CD4-positive, alpha-beta T cell treated with Interleukin-2 at 100 ng/mL for 4 hours (primary cell): ENCODE measurements around the gene SLC2A6.

Experiments used
- DNase-seq: peaks from one replicate; pipeline ENCODE4 v3.0.0-alpha.2; 2020; ENCODE audit warnings: low spot score

The SLC2A6 gene

DNA sequence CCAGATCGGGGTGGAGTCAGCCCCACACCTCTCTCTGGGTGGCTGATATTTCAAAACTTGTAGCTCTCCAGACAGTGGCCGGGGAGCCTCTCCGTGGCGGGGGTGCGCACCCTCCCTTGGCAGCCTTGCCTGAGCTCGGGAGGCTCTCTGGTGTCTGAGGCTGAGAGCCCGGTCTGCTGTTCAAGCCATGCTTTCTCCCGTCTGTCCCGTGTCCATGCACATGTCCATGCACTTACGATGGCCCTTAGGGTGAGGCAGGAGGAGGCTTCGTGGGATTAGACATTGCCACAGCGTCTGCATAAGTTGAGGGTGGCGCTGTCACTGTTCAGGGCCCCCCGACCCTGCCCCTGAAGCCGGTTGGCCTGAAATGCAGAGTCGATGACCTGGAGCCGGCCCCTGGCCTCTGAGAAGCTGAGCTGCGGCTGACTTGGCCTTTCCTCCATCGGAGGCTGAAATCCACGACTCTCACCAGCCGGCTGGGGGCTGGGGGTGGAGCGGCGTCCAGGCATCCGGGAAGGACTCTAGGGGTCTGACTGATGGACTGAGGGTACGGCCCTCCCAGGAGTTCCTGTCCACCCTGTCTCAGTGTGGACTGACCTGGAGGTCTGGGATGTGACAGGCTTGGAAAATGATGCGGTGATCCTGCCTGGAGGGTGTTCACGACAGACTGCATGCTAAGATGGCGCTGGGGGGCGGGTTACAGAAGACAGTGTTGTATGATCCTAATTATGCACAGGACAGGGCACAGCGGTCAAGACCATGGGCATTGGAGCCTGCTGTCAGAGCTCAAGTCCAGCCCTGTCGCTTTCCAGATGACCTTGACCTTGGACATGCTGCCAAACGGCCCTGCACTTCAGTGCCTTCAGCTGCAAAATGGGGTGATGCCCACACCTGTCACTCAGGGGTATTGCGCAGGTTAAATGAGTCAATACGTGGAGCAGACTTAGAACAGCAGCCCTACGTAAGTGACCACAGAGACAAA lies 18.3 kb upstream of the SLC2A6 start:
- DNase-seq, result no peak

DNA sequence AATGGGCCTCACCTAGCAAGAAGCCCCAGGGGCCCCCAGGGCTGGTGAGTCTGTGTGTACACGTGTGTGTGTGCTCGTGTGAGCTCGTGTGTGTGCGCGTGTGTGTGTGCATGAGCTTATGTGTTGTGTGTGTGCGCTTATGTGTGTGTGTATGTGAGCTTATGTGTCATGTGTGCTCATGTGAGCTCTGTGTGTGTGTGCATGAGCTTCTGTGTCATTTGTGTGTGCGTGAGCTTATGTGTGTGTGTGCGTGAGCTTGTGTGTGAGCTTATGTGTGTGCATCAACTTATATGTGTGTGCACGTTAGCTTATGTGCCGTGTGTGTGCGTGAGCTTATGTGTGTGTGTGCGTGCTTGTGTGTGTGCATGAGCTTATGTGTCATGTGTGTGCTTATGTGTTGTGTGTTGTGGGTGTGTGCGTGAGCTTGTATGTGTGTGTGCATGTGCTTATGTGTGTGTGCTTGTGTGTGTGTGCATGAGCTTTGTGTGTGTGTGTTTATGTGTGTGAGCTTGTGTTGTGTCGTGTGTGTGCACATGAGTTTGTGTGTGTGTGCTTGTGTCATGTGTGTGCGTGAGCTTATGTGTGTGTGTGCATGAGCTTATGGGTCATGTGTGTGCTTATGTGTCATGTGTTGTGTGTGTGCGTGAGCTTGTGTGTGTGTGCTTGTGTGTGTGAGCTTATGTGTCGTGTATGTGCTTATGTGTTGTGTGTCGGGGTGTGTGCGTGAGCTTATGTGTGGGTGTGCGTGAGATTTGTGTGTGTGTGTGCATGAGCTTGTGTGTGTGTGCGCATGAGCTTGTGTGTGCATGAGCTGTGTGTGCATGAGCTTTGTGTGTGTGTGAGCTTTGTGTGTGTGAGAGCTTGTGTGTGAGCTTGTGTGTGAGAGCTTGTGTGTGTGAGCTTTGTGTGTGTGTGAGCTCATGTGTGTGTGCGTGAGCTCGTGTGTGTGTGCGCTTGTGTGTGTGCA lies 16.7 kb upstream of the SLC2A6 start:
- no peak for DNase-seq

DNA sequence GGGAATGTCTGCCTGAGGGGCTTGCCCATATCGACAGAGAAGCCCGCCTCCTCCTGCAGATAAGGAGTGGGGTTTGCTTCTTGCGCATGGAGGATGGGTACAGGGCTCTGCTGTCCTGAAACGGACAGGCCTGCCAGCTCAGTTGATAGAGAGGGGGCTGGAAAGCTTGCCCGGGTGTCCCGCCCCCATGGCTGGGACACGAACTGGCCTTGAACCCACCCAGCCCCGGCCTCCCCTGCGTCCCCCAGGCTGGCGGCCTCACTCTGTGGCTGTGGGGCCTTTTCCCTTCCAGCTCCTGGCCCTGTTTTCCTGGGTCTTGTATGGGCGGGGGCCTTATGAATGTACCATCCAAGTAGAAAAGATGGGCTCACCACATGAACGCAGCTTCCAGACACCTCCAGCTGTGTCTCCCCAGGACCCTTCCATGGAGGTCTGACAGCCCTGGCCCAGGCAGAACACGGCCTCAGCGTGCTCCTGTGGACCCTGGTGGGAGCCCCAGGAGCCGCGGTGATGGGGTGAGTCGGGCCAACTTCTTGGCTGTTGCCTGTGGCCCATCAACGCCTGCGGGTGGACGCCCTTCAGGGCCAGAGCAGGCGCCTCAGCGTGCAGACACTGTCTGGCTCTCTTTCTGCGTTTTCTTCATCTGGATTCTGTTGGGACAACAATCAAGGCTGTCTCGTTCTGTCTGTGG lies 15.9 kb upstream of the SLC2A6 start:
- DNase-seq, result no peak

DNA sequence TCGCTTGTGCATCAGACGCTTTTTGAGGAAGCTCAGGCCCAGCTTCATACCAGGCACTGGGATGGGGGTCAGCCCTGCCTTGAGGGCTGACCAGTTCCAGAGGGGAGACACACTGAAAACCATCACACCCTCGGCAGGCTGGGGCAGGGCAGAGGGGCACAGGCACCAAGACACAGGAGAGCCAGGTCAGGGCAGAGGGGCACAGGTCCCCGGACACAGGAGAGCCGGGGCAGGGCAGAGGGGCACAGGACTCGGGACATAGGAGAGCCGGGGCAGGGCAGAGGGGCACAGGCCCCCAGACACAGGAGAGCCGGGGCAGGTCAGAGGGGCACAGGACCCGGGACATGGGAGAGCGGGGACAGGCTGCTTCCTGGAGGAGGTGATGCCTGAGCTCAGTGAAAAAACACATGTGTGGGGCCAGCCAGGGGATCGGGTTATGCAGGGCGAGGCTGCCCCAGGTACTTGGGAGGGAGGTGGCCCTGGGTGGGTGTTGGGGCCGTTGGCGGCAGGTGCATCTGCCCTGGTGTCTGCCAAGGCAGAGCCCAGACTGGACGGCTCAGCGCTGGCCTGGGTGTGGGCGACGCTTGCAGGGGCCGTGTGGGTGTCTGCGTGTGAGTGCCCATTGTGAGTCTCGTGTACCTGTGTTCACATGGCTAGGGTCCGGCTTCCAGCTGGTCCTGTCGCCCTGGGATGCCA lies 15.1 kb upstream of the SLC2A6 start:
- no peak for DNase-seq

DNA sequence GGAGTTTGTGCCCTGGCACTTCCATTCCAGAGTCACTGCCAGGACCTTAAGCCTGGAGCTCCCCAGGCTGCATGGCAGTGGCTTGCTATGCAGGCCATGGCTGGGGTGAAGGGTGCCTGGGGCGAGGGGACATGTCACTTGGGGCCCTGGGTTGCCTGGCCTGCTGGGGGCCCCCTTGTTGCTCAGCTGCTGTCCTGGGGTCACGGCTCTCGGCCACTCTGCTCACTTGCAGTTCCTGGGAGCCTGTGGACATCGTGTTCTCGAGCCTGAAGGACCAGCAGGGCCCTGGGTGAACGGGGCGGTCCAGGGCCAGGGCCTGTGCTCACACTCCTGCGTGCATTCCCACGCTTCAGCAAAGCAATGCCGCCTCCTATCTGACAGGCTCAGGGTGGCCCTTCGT lies 14.5 kb upstream of the SLC2A6 start:
- no peak for DNase-seq

DNA sequence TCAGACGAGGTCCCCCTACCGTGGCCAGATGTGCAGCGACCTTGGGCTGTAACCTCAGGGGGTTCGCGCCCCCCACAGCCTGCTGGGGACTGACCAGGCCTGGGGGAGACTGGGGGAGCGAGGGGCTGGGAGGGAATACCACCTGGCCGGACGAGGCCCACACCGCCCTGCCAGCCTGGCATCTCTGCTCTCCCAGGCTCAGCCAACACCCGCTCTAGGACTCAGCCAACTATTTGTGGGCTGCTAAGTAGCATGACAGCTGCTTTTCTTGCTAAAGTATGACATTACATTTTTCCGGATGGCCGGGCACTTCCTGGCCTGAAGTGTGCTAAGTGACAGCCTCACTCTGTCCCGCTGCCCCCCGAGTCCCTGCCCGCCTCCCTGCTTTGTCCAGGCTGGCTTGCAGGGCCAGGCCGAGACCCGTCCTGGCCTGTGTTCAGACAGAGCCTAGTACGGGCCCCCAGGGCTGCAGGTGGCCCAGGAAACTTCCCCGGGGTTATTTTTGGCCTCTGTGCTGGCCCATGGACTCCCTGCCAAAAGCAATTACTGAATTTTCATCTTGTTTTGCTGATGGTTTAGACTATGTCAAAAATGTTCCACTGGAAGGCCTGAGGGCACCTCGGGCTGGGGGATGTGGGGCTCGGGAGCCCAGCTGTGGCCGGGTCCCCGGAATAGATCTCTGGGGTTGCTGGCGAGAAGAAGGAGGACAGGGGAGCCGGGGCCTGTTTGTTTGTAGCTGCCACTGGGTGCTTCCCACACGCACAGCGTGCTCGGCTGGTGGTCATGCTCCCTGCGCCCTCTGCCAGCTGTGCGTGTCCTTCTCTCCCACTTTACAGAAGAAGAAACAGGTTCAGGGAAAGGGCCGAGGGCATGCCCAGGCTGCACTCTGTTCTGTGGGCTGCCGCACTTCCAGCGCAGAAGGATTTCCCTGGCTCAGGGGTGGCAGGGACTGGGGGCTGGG lies 13.4 kb upstream of the SLC2A6 start:
- DNase-seq, result no peak

DNA sequence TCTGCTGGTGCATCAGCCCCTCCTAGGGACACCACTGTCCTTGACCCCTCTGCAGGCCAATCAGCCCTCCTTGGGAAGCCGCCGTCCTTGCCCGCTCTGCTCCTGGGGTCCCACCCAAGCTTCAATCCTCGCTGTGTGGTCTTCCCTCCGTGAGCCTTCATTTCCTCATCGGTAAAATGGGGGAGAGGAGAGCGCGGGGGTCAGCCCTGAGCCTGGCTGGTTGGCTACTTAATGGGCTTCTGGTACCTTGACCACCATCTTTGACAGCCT lies 12.7 kb upstream of the SLC2A6 start:
- no peak for DNase-seq

DNA sequence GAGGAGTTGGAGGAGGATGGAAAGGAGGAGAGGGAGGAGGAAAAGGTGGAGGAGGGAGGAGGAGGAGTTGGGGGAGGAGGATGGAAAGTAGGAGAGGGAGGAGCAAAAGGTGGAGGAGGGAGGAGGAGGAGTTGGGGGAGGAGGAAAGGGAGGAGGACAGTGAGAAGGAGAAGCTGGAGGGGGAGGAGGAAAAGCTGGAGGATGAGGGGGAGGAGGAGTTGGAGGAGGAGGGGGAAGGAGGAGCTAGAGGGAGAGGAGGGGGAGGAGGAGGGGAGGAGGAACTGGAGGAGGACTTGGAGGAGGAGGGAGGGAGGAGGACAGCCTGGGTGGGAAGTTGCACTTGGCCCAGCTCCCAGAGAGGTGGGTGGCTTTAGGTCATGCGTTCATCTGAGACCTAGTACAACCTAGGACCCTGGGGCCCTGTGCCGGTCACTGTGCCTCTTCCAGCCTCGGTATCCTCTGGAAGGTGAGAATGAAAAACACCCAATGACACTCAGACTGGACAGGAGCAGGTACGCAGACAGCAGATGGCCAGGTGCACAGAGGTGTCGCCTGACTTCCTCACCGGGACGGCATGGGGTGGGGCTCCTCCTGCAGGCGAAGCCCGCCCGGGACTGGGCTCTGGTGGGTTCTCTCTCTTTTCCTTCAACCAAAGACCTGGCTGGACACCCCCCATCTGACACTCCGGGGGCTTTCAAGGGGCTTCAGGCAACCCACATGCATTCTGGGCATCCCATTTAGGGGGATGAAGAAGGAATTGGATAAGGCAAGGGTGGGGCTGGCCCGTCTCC lies 12.2 kb upstream of the SLC2A6 start:
- DNase-seq, result no peak

DNA sequence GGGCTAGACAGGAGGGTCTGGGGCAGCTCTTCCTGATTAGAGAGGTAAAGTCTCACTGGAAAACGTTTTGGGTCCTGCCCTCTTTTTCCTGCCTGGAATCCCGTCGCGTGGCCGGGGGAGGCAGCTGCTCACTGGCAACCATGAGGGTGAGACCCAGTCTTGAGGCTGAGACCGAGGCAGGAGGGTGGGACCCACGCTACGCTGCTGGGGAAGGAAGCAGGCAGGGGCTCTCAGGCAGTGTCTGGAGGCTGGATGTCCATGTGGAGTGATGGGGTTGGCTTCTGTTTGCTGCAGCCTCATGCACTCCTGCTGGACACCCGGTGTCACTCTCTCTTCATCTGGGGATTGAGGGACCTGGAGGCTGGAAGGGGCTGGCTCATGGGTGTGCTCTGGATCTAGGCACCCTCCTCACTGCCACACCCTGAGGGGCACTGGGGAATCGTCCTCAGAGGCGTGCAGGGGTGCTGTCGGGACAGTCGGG lies 11.3 kb upstream of the SLC2A6 start:
- DNase-seq, result no peak

DNA sequence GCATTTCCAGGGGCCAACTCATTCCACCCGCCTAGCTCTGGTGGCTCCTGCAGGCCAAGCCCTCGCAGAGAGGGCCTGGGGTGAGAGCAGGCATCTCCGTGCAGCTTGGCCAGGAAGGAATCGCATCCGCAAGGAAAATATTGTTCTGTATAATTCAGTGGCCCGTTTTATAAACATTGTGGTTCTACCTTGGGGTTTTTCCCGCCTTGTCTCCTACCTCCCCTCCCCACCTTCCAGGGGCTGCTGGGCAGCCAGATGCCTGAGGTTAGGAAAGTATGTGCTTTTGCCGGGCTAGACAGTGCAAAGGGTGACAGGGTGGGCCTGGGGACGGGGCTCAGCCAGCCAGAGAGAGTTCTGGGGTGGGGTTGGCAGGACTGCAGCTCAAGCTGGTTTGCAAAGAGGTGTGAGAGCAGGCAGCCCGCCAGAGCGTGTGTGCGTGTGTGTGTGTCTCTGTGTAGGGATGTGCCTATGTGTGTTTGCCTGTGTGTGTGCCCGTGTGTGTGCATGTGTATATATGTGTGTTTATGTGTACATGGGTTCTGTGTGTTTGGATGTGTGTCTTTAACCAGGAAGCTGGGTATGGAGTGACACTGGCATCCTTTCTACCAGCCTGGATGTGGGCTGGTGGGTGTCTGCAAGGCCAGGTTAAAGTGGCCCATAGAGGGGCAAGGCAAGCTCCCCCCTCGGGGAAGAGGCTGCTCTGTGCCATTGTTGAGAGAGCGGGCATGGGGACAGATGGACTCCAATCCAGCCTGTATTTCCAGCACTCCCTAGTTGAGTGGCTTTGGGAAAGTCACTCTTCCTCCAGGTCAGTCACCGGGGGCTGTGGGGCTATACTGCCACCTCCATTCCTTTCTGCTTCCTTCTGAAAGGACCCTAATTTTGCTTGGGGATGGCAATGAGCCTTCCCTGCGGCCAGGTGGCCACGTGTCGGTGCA lies 10.6 kb upstream of the SLC2A6 start:
- no peak for DNase-seq

DNA sequence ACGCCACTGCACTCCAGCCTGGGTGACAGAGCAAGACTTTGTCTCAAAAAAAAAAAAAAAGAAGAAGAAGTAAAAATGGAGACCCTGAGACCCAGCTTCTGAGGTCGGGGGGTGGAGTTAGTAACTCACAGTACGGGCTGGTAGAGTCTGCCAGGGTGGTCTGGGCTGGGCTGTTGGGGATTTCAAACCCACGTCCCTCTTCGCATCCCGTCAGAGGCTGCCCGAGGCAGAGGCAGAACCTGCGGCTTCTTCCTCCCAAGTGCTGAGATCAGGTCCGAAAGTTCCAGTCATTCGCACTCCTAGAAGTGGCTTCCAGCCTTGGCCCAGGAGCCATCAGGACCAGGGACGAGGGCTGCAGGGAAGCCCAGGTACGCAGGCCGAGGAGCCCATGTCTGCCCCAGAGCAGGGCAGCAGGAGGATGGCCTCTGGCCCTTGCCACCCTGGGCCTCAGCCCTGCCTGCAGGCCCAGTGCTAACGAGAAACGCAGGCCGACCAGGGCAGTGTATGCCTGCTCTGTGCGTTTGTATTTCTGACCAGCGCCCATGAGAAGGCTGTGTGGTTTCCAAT lies 9.9 kb upstream of the SLC2A6 start:
- DNase-seq, result no peak

DNA sequence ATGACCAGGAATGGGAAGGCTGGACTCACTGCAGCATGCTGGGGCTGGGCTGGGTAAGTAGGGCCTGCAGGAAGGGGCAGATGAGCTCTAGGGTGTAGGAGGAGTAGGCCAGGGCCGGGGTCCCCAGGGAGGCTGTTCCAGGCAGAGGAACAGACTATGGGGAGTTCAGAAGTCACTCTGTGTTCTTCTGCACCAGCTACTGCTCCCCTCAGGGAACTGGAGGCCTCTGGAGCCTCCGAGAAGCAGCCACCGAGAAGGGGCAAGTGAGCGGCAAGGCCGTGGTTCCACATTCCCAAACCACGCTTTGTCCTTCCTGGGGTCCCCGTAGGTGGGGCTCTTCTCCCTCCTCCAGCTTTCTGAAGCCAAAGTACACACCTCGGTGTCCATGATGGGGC lies 8.4 kb upstream of the SLC2A6 start:
- no peak for DNase-seq

DNA sequence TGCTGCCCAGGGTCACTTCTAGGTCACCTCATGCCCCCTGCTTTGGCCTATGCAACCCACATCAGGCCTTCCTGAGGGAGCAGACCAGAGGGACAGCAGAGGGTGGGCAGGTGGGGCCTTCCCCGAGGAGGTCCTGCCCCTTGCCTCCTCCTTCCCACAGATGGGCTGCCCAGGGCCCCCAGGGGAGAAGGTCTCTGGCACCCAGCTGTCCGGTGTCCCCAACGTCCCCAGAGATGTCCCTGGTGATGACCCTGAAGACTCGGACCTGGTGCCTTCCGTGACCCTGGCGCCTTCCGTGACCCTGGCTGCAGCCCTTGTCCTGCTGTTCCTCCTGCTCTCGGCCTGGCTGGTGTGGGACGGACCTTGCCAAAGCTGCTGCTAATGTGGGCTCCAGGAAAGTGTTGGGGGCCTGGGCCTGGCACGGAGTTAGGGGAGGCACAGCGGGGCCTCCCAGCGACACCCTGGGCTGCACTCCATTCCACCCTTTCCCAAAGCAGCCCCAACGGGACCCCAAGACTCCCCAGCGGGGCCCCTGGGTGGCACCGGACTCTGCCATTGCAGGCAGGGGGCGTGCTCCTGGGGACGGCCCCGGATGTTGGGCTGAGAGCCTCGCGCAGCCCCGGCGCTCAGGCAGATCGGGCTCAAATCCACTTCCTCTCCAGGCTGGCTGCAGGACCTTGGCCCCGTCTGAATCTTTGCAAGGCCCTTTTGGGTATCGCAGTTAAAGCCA lies 6.8 kb upstream of the SLC2A6 start:
- no peak for DNase-seq

DNA sequence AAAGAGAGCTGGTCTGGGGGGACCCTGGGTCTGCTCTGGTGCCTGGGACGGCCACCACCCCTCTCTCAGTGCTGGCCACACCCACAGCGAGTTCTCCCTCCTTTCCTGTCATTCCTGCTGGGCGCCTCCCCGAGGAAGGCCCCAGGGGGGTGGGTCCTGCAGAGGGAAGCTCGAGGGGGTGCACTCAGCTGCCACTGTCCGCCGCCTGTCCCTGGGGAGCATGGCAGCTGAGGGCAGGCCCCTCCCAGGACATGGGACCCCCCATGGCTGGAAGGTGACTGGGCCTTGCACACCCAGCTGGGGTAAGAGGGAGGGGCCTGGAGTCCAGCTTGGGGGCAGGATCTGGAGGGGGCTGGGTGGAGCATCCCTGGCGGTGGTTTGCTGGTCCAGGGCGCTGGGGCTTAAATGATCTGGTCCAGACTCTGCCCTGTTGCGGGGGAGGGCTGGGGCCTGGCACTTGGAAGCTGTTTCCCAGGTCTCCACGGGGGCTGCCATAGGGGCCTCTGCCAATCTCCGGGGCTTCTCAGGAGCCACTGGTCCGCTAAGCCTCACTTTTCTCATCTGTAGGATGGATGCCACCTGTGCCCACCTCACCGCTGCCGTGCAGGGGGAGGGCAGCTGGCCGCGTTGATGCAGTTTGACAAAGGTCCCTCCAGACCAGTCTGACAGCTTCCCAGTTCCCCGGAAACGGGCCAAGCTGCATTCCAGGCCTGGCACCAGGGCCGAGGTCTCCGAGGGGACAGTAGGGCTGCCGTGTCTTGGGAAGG lies 6.0 kb upstream of the SLC2A6 start:
- no peak for DNase-seq

DNA sequence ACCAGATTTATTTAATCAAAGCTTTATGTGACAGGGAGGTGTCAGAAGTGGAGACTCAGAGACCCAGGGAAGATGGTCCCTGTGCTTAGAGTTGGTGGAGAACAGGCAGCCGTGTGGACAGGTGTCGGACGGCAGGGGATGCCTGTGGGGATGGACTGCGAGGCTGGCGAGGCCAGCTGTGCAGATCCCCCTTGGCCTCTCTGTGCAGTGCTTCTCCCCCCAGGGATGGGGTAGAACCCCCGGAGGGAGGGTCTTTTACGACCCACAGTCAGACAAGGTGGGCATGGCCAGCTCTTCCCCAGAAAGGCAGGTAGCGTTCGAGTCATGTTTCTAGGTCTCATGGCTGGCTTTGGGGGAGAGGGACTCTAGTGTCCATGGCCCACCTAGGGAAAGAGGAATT lies 4.7 kb upstream of the SLC2A6 start:
- no peak for DNase-seq

DNA sequence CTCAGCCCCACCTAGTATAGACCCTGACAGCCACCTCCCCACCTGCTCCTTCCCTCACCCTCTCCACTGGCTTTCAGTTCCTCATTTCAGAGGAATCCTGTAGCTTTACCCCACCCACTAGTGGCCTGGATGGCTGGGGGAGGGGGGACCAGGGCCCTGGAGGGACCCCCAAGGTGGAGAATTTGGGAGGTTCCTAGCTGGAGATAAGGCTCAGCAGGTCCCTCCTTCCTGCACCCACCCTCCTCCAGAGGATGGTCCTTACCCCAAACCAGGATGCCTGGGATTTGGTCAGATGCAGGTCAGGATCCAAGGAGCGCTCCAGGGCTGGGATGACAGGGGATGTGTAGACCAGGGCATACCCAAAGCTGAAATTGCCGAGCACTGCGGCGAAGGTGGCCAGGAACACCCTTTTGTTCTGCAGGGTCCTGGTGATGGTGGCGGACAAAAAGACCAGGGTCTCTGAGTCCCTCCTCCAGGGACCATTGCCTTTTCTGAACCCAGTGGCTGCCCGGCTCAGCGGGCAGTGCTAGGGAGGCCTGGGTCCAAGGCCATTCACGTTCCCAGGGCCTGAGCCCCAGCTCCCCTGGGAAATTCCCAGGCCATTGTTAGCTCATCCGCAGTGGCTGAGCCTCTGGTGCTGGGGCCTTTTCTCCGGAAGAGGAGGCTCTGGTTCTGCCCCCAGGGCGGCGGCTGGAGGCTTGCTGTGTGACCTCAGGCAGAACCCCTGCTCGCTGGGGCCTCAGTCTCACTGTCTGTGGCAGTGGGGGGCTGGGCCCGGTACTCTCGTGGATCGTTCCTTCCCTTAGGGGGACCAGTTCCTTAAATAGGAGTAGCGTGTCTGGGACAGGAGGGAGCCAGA lies 678 bp downstream of the SLC2A6 start:
- DNase-seq, result no peak
